ENCODE data around the gene NFATC2IP.
"Not testable (repeated sequence)": the region's sequence is repeated elsewhere in the genome, so short reads cannot be mapped to it uniquely, and the experiment has no call there.

NFATC2IP gene

DNA sequence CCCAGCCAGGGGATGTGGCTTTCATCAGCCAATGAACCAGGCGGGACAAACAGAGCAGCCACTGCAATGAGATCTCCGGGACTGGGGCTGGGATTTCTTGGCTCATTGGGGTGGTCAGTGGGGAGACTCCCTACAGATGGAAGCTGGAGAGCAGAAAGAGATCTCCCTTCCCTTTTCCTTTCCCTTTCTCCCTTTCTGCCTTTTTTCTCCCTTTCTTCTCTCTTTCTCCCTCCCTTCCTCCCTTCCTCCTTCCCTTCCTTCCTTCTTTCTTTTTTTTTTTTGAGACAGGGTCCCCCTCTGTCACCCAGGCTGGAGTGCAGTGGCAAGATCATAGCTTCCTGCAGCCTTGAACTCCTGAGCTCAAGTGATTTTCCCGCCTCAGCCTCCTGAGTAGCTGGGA lies 48.1 kb downstream of the NFATC2IP start:
- no peak for DNase-seq (ENCODE audit: low read depth)

DNA sequence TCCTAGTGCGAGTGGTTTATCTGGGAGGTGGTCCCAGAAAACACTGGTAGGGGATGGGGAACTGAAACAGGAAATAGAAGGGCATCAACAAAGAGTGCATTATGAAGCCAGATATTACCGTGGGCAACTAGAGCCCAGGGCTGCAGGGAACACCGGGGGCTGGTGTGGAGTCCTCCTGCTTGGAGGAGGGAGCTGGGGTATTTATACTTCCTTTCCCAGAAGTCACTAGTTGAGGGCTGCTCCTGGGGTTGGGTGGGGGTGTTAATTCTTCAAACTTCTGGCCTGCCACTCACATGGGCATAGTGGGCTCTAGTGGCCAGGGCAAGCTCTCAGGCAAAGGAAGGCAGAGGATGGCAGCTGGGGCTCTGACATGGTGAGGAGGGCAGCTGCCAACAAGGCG lies 48.8 kb downstream of the NFATC2IP start:
- no peak for DNase-seq (ENCODE audit: low read depth)

DNA sequence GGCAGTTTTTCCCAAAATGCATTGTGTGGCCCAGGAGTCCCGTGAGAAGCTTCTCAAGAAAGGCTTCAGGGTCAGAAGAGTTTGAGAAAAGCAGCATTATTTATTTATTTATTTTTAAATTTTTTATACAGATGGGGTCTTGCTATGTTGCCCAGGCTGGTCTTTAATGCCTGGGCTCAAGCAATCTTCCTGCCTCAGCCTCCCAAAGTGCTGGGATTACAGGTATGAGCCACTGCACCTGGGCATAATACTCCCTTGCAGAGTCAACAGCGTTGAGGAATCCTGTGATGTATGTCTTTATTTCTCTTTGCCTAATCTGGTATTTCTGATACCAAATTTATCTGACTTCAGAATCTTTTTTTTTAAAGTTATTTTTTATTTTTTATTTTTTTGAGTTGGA lies 49.3 kb downstream of the NFATC2IP start:
- DNase-seq (ENCODE audit: low read depth) = no peak

DNA sequence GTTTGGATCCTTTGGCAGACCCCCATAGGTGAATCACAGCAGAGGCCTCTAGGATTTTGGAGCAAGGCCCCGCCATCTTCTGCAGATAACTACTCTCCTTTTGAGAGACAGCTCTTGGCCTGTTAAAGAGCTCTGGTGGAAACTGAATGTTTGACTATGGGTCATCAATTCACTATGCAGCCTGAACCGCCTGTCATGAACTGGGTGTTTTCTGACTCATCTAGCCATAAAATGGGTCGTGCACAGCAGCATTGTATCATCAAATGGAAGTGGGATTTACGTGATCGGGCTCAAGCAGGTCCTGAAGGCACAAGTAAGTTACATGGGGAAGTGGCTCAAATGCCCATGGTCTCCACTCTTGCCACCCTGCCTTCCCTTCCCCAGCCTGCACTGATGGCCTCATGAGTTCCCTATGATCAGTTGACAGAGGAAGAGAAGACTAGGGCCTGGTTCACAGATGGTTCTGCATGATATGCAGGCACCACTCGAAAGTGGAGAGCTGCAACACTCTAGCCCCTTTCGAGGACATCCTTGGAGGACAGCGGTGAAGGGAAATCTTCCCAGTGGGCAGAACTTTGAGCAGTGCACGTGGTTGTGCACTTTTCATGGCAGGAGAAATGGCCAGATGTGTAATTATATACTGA lies 53.9 kb downstream of the NFATC2IP start:
- not testable (repeated sequence) for DNase-seq (ENCODE audit: low read depth)

DNA sequence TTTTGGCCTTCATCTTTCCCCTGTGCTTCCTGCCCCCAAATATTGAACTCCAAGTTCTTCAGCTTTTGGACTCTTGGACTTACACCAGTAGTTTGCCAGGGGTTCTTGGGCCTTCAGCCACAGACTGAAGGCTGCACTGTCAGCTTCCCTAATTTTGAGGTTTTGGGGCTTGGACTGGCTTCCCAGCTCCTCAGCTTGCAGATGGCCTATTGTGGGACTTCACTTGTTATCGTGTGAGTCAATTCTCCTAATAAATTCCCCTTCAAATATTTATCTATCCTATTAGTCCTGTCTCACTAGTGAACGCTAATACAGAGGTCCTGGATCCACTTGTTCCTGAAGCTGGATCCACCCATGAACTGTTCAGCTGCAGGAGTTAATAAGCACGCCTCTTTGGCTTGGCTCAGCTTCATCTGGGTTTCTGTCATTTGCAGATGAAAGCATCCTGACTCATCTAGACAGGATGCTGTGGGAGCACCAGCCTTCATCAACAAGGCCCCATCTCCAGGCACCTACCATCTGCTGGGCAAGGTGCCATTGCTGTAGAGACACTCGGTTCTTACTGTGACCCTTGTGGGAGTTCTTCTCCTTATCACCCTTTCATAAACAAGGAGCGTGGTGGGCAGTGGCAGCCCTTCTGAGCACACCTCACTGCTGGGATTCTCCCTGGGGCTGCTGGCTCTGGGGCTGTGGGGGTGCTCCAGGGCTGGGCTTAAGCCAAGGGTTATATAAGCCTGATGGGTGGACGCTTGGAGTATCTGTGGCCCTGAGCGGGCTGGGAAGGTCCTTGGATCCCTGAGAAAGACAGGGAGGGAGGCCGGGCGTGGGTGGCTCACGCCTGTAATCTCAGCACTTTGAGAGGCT lies 57.2 kb downstream of the NFATC2IP start:
- peak; percentile 6 for DNase-seq (ENCODE audit: low read depth)

DNA sequence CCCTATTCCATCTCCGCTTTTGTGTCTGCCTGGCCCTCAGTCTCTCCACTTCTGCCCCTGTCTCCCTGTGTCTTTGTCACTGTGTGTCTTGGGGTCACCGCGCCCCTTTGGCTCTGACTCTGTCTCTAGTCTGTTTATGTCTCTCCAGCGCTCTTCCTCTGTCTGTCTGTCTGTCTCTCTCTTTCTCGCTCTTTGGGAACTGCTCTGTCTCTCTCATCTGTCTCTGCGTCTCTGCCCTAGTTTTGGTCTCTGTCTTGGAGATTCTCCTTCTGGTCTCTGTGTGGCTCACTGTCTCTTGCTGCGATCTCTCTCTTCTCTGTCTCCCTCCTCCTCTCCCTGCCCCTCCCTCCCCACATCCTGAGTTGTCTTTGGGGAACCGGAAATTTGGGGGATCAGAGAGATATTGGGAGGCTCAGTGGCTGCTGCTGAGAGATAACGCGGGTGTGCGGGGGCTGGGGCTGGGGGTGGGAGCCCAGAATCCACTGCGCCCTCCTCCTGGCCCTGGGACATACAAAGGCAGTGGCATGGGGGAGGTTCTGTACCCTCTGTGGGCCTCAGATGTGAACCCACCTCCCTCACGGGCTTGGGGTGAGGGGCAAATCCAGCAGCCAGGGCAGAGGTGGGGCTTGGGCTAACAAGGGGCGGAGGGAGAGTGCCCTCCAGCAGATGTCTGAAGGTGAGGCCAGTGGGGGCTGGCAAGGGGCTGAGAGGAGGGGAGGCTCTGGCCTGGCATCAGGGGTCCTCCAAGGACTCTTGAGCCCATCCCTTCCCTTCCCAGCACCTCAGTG lies 58.5 kb downstream of the NFATC2IP start:
- no peak for DNase-seq (ENCODE audit: low read depth)

DNA sequence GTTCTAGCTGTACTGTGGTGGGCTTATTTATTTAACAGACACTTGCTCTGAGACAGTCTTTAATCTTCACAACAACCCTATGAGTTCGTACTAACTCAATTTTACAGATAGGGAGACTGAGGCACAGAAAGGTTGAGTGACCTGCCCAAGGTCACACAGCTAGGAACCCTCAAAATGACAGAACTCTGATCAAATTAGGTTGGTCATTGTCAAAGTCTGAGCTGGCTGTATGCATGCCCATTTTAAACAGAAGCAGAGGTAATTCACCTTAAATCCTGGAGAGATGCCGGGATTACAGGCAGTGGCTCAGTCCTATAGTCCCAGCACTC lies 59.1 kb downstream of the NFATC2IP start:
- DNase-seq (ENCODE audit: low read depth) = no peak

DNA sequence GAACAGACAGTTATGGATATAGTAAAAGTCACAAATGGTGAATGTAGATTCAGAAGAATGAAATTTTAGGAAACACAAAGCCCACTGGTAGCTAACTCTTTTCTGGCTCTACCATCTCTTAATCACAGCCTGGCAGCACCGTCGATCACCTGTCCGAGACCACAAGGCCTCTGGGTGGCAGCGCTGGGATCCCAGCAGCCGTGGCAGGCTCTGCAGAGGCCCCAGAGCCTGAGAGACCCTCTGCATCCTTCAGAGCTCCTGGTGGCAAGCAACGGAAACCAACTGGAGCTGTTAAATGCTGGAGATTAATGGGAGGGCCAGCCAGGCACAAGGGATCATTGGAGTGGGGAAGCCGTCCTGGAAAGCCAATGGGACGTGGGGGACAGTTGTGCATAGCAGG lies 60.4 kb downstream of the NFATC2IP start:
- no peak for DNase-seq (ENCODE audit: low read depth)

DNA sequence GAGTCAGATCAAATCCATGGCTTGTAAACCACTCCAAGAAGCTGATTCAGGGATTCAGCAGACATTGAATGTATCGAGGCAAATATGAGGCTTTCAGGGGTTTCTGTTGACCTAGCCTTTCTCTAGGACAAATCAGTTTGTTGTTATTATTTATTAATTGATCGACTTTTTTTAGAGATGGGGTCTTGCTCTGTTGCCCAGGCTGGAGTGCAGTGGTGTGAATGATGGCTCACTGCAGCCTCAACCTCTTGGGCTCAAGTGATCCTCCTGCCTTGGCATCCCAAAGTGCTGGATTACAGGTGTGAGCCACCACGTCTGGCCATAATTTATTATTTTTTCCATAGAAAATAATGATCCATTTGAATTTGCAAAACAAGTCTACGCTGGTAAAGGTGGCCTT lies 61.1 kb downstream of the NFATC2IP start:
- no peak for DNase-seq (ENCODE audit: low read depth)

DNA sequence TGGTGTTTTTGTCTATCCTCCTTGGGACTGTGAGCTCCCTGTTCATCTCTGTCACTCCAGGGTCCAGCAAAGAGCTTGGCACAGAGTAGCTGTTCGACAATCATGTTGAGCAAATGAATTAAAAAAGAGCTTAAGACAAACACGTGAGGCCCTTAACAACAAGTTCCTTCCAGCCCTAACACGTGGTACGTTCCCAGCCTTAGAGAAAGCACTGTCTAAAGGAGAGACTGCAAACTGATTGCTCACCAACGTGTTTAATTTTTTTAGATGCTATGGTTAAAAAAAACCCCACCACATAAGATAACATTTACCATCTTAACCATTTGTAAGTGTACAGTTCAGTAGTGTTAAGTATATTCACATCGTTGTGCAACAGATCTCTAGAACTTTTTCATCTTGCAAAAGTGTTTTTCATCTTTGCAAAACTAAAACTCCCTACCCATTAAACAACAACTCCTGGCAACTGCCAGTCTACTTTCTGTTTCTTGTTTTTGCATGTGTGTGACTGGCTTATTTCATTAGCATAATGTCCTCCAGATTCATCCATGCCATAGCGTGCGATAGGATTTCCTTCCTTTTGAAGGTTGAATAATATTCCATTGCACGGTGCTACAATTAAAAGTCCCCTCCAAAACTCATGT lies 62.3 kb downstream of the NFATC2IP start:
- no peak for DNase-seq (ENCODE audit: low read depth)

DNA sequence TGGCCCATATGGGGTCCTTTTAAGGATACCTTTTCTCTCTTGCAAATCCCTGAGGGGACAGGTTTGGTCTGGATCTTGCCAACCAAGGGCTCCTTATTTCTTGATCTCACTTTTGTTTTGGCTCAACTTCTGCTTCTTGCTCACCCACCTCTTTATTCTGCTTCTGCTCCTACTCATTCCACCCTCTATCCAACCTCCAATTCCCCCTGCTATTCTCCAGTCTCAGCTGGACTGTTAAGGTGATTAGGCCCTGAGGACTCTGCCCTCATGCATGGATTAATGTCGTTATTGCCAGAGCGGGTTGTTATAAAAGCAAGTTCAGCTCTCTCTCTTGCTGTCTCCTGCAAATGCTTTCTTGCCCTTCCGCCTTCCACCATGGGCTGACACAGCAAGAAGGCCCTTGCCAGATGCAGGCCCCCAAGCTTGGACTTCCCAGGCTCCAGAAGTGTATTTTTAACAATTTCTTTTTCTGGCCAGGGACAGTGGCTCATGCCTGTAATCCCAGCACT lies 63.9 kb downstream of the NFATC2IP start:
- no peak for DNase-seq (ENCODE audit: low read depth)
